ENCODE results near the gene MGLL.

- TF ChIP-seq, protein P1, sequence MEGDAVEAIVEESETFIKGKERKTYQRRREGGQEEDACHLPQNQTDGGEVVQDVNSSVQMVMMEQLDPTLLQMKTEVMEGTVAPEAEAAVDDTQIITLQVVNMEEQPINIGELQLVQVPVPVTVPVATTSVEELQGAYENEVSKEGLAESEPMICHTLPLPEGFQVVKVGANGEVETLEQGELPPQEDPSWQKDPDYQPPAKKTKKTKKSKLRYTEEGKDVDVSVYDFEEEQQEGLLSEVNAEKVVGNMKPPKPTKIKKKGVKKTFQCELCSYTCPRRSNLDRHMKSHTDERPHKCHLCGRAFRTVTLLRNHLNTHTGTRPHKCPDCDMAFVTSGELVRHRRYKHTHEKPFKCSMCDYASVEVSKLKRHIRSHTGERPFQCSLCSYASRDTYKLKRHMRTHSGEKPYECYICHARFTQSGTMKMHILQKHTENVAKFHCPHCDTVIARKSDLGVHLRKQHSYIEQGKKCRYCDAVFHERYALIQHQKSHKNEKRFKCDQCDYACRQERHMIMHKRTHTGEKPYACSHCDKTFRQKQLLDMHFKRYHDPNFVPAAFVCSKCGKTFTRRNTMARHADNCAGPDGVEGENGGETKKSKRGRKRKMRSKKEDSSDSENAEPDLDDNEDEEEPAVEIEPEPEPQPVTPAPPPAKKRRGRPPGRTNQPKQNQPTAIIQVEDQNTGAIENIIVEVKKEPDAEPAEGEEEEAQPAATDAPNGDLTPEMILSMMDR (IDR thresholded peaks at IDR 0.05; ENCODE audit: insufficient read depth, low read length, poor library complexity, severe bottlenecking), result no peak
- TF ChIP-seq EZH2phosphoT487 (conservative IDR thresholded peaks at IDR 0.05; ENCODE audit: low read length), result no peak
These were observed 41.5 kb downstream of the MGLL start for GRCh38 chr3:127780536-127781400.
